Spleen (tissue), 11 donors: ENCODE results near the gene B4GALNT3. TPM values are rescaled to one million over a fixed set of nuclear protein-coding genes. Genes with fewer than 3 reads are reported as not detected.

Experiments
- DNase-seq: peaks from one replicate; pipeline ENCODE4 v3.0.0-alpha.2; 2020
- H3K27ac ChIP-seq, 8 donors: fragments of 200-600 bp; sonication (generic) in 7 of 8; 1 replicate in 4 of 8; 2 replicates in 4 of 8; pipeline versions ENCODE4 v1.5.0 to v1.8.0; 2016 to 2021; ENCODE audit warnings: inconsistent platforms in 4 of 8, mild to moderate bottlenecking in 4 of 8, moderate library complexity in 1 of 8
- H3K27me3 ChIP-seq, 7 donors: fragments of 200-600 bp; sonication (generic) in 6 of 7; replicated peaks in 1 of 7; 1 replicate in 4 of 7; 2 replicates in 3 of 7; pipeline versions ENCODE4 v1.5.0 to v1.8.0; 2016 to 2021; ENCODE audit warnings: inconsistent platforms in 3 of 7, mild to moderate bottlenecking in 1 of 7
- H3K36me3 ChIP-seq, 6 donors: fragments of 200-600 bp; sonication (generic) in 5 of 6; 1 replicate in 4 of 6; 2 replicates in 2 of 6; pipeline versions ENCODE4 v1.5.0 to v1.8.0; 2016 to 2021; ENCODE audit warnings: inconsistent platforms in 2 of 6
- H3K4me1 ChIP-seq, 6 donors: fragments of 200-600 bp; sonication (generic) in 5 of 6; 1 replicate in 3 of 6; 2 replicates in 3 of 6; pipeline versions ENCODE4 v1.5.0 to v1.8.0; 2016 to 2021; ENCODE audit warnings: inconsistent platforms in 3 of 6
- H3K4me3 ChIP-seq, 8 donors: fragments of 200-600 bp; sonication (generic) in 7 of 8; 1 replicate in 4 of 8; 2 replicates in 4 of 8; pipeline versions ENCODE4 v1.5.0 to v1.8.0; 2016 to 2021; ENCODE audit warnings: inconsistent platforms in 4 of 8, mild to moderate bottlenecking in 4 of 8, moderate library complexity in 2 of 8
- H3K9me3 ChIP-seq, 8 donors: fragments of 200-600 bp; sonication (generic) in 7 of 8; 1 replicate in 4 of 8; 2 replicates in 4 of 8; pipeline versions ENCODE4 v1.5.0 to v1.8.0; 2016 to 2021; ENCODE audit warnings: inconsistent platforms in 4 of 8
- CTCF ChIP-seq, 11 experiments: fragments of 200-600 bp in 7 of 11; fragments of 450-650 bp in 4 of 11; sonication (generic) in 4 of 11; IDR thresholded peaks in 8 of 11; conservative IDR thresholded peaks in 3 of 11; 1 replicate in 7 of 11; 2 replicates in 4 of 11; pipeline versions ENCODE4 v1.4.0 to v1.8.0; 2016 to 2021; ENCODE audit warnings: antibody characterized with exemption in 11 of 11, inconsistent platforms in 4 of 11, mild to moderate bottlenecking in 1 of 11
- POLR2A ChIP-seq, 3 donors: fragments of 450-650 bp; IDR thresholded peaks; one replicate each; pipeline ENCODE4 v1.5.1; 2017; ENCODE audit warnings: antibody characterized with exemption in 3 of 3, mild to moderate bottlenecking in 1 of 3
- POLR2AphosphoS5 ChIP-seq, 3 donors: sonication (generic); formaldehyde crosslinking; IDR thresholded peaks; one replicate each; pipeline ENCODE4 v1.5.1; 2017; ENCODE audit warnings: antibody characterized with exemption in 3 of 3
- WGBS, 5 donors: extraction: QIAGEN DNeasy Blood & Tissue Kit in 3 of 5; methylation state at CpG; one replicate each; pipeline versions ENCODE4 v1.1.5 to v1.1.7; 2013 to 2018; 5-methylcytosine and 5-hydroxymethylcytosine counted together
- intact Hi-C: fragments of 100-400 bp; cut with DNase I; formaldehyde crosslinking; loops from one replicate; pipeline ENCODE4 v1.15.0; 2023; ENCODE audit warnings: low total_unique reads
- polyA plus RNA-seq, 3 donors: library from polyadenylated mRNA; stranded (reverse); fragments of 200-250 nt; gene quantifications; one replicate each; pipeline ENCODE4 v1.2.1, GENCODE V29; 2013
- total RNA-seq, 7 donors: library from RNA; depleted of rRNA in 3 of 7; stranded (reverse); fragments of >200 nt in 3 of 7; fragmentation: NEBNext Ultra II Directional in 4 of 7; extraction: Animal tissue kit (Norgen Biotek cat#: 25700) in 4 of 7; gene quantifications; one replicate each; pipeline versions ENCODE4 v1.1.0 to v1.2.1, GENCODE V29; 2016 to 2021
- donor health status: healthy with polysubstance abuse.
- donor health status: DM: no; HTN: no; CAD: no; lungs with moderate emphysema.
- donor health status: DM: no; HTN: no; CAD: no.
- donor health status: Bipolar disorder and iron deficiency.
- donor health status: healthy.
- donor health status: DM: no; HTN: no; CAD: no.
- donor health status: DM: yes; HTN: yes; CAD: no.

B4GALNT3 gene
- total and polyA plus RNA-seq, 10 donors = 0.28 to 2.0 (median 1.5) TPM

GRCh38 chr12:586318-587071, 126.8 kb downstream of the B4GALNT3 start:
- intact Hi-C loops = no loop called here

GRCh38 chr12:587132-588023, 127.6 kb downstream of the B4GALNT3 start:
- DNase-seq = no peak
- no peaks in the 10 kb centered on the region for H3K36me3 ChIP-seq
- no peak for TF ChIP-seq POLR2AphosphoS5 (IDR thresholded peaks at IDR 0.05)
- TF ChIP-seq CTCF (IDR thresholded peaks at IDR 0.05 in 8 of 11, conservative IDR thresholded peaks at IDR 0.05 in 3 of 11) = no peak
- TF ChIP-seq POLR2A (IDR thresholded peaks at IDR 0.05) = no peak
- H3K4me1 ChIP-seq = peaks cover 0 to 15% (median 4%) of the 10 kb centered on the region in 6 donors
- WGBS, 5 donors = 82 to 91% (median 86%) methylated on average over 15 to 18 of the region's 18 CpGs
- H3K27ac ChIP-seq = no peak overlapping the region
- peaks cover 0 to 5% (median 0%) of the 10 kb centered on the region in 8 donors for H3K9me3 ChIP-seq
- no peaks in the 10 kb centered on the region for H3K27me3 ChIP-seq
- intact Hi-C loops = no loop called here
- H3K4me3 ChIP-seq = no peak overlapping the region

More at GRCh38 chr12:586318-587071, 126.8 kb downstream of the B4GALNT3 start:
- Histone ChIP-seq H3K4me3 (no peak overlapping the region), H3K4me1 (peaks cover 0 to 6% (median 3%) of the 10 kb centered on the region in 6 donors), H3K9me3 (peaks cover 0 to 5% (median 0%) of the 10 kb centered on the region in 8 donors), H3K36me3 (no peaks in the 10 kb centered on the region), H3K27ac (no peak overlapping the region), H3K27me3 (no peaks in the 10 kb centered on the region)
- 89 to 92% (median 91%) methylated on average over 16 of the region's 16 CpGs for WGBS, 5 donors
- no peak for DNase-seq
- TF ChIP-seq CTCF (IDR thresholded peaks at IDR 0.05 in 8 of 11, conservative IDR thresholded peaks at IDR 0.05 in 3 of 11) = no peak
- TF ChIP-seq POLR2A (IDR thresholded peaks at IDR 0.05) = no peak
- TF ChIP-seq POLR2AphosphoS5 (IDR thresholded peaks at IDR 0.05) = no peak

- peaks cover 0 to 5% (median 0%) of the 10 kb centered on the region in 8 donors for H3K9me3 ChIP-seq
- 81 to 97% (median 90%) methylated on average over 9 to 10 of the region's 10 CpGs for WGBS, 5 donors
- no peaks in the 10 kb centered on the region for H3K36me3 ChIP-seq
- peaks cover 0 to 16% (median 4%) of the 10 kb centered on the region in 6 donors for H3K4me1 ChIP-seq
- H3K27ac ChIP-seq = no peak overlapping the region
- DNase-seq = no peak
- intact Hi-C loops = no loop called here
- no peak overlapping the region for H3K4me3 ChIP-seq
- TF ChIP-seq POLR2A (IDR thresholded peaks at IDR 0.05) (no peak), POLR2AphosphoS5 (IDR thresholded peaks at IDR 0.05) (no peak), CTCF (IDR thresholded peaks at IDR 0.05 in 8 of 11, conservative IDR thresholded peaks at IDR 0.05 in 3 of 11) (no peak)
- no peaks in the 10 kb centered on the region for H3K27me3 ChIP-seq
Measured at GRCh38 chr12:588024-588322, 128.2 kb downstream of the B4GALNT3 start.

- H3K27ac ChIP-seq = no peak overlapping the region
- H3K36me3 ChIP-seq = no peaks in the 10 kb centered on the region
- H3K4me3 ChIP-seq = no peak overlapping the region
- peaks cover 0 to 5% (median 0%) of the 10 kb centered on the region in 8 donors for H3K9me3 ChIP-seq
- no peak for TF ChIP-seq POLR2A (IDR thresholded peaks at IDR 0.05)
- intact Hi-C loops = no loop called here
- H3K4me1 ChIP-seq = peaks cover 0 to 23% (median 4%) of the 10 kb centered on the region in 6 donors
- DNase-seq = no peak
- 93 to 97% (median 95%) methylated on average over 4 of the region's 4 CpGs for WGBS, 5 donors
- no peaks in the 10 kb centered on the region for H3K27me3 ChIP-seq
Measured at GRCh38 chr12:588646-589045, 128.9 kb downstream of the B4GALNT3 start.
